Stomach (tissue), 4 donors: ENCODE data around the gene KCNT2.

Experiments used
- CTCF ChIP-seq, 7 experiments: fragments of 450-650 bp in 4 of 7; fragments of 200-600 bp in 3 of 7; sonication (generic) in 3 of 7; IDR thresholded peaks; one replicate each; pipeline ENCODE4 v1.5.1; 2016 to 2019; ENCODE audit warnings: antibody characterized with exemption in 7 of 7, control low read depth in 2 of 7, mild to moderate bottlenecking in 1 of 7
- EP300 ChIP-seq: sonication (generic); formaldehyde crosslinking; IDR thresholded peaks from one replicate; pipeline ENCODE4 v1.6.1; 2017; ENCODE audit warnings: antibody characterized with exemption
- POLR2AphosphoS5 ChIP-seq, 3 donors: sonication (generic); formaldehyde crosslinking; IDR thresholded peaks; one replicate each; pipeline ENCODE4 v1.6.1; 2016; ENCODE audit warnings: antibody characterized with exemption in 3 of 3

- no peak for TF ChIP-seq CTCF (IDR thresholded peaks at IDR 0.05)
- TF ChIP-seq EP300 = no peak
- TF ChIP-seq POLR2AphosphoS5 (IDR thresholded peaks at IDR 0.05) = no peak
Measured at GRCh38 chr1:196423612-196424011, 184.6 kb downstream of the KCNT2 start.
